Inferior parietal cortex (tissue), 1 donor: ENCODE data around the gene PAK2.
A peak's percentile ranks its signal among the peaks of the same experiment; 100 is the strongest.
"Not testable (repeated sequence)": the region's sequence is repeated elsewhere in the genome, so short reads cannot be mapped to it uniquely, and the experiment has no call there.

Experiments used
- DNase-seq: peaks from one replicate; pipeline ENCODE4 v3.0.0-alpha.2; 2016; ENCODE audit errors: extremely low spot score

Gene PAK2

GRCh38 chr3:196843435-196844110, 103.9 kb downstream of the PAK2 start:
- no peak for DNase-seq

DNA sequence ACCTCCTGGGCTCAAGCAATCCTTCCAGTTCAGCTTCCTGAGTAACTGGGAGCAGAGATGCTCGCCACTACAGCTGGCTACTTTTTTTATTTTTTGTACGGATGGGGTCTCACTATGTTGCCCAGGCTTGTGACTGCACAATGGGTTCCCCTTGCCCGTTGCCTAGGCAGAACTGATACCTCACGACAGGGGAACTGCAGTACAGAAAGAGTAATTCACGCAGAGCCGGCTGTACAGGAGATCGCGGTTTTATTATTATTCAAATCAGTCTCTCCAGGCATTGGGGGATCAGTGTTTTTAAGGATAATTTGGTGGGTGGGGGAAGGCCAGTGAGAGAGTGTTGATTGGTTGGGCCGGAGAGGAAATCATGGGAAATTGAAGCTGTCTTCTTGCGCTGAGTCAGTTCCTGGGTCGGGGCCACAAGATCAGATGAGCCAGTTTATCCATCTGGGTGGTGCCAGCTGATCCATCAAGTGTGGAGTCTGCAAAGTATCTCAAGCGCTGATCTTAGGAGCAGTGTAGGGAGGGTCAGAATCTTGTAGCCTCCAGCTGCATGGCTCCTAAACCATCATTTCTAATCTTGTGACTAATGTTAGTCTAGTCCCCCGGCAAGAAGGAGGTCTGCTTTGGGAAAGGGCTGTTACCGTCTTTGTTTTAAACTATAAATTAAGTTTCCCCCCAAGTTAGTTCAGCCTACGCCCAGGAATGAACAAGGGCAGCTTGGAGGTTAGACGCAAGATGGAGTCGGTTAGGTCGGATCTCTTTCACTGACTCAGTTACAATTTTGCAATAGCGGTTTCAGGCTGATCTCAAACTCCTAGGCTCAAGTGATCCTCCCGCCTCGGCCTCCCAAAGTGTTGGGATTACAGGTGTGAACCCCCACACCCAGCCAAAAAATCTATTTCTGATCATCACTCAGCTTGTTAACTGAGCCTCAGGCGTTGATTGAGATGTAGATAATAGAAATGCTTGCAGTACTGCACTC, 104.9 kb downstream of the PAK2 start:
- DNase-seq, result not testable (repeated sequence)

GRCh38 chr3:196848375-196848774, 108.7 kb downstream of the PAK2 start:
- not testable (repeated sequence) for DNase-seq

- DNase-seq, result no peak
These were observed 109.6 kb downstream of the PAK2 start for GRCh38 chr3:196849180-196849741.

DNA sequence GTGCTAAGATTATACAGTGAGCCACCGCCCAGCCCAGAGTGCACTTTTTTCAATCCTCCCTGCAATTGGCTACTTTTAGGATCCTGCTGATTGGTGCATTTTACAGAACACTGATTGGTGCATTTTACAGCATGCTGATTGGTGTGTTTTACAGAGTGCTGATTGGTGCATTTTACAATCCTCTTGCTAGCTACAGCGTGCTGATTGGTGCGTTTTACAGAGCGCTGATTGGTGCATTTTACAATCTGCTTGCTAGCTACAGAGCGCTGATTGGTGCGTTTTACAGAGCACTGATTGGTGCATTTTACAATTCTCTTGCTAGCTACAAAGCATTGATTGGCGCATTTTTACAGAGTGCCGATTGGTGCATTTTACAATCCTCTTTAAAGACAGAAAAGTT, 123.3 kb downstream of the PAK2 start:
- DNase-seq, result not testable (repeated sequence)

DNA sequence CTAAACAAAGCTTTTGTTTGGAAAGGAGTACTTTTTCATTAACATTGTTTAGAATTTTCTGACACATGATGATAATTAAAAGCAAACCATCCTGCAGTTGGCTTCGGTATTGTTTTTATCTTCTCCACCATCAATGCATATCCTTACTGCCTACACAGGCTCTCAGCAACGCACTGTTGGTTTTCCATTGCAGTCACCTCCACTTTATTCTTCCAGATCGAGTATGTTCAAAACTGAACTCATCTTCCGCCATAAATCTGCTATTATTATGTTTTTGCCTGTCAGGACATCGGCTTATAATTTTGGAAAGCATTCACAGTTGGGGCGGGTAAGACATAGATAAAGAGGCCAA, 127.5 kb downstream of the PAK2 start:
- DNase-seq, result no peak

DNA sequence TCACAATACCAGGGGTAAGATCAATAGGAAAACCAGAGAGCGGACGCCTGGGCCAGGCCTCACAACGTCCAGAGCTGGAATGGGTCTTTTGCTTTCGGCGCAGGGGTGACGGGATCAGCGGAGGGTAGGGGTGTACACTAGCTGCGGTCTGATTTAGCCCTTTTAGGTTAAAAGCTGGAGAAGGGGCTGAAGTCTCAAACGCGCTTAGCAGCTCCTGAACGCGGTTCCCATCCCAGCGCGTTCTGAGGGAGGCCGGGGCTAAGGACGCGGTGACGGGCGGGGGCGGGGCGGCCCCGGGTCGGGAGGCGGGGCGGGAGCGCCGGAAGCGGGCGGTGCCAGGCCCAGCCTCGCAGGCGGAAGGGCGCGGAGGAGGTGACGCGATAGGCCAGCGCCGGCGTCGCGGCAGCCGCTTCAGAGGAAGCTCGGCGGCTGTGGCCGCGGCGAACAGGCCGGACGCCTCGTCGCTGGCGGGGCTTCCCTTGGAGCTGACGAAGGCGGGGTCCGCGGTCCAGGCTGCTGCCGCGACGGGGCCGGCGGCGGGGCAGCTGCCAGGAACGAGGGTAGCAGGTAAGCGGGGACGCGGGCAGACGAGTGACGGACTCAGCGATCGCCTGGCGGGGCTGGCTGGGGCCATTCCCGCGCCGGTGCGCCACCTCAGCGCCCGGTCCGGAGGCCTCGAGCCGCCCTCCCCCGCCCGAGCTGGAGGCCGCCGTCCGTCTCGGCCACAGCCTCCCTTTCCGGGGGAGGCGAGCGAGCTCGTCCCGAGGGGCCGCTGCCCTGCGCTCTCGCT, 128.0 kb downstream of the PAK2 start, which contains the start of gene SENP5:
SENP5 (plus strand) TSS at position 414 of the 790 bp plus-strand sequence. CDS start 17,262 bp downstream, outside the sequence.
- peak; percentile 91 for DNase-seq

GRCh38 chr3:196868297-196868661, 128.6 kb downstream of the PAK2 start:
- no peak for DNase-seq

DNA sequence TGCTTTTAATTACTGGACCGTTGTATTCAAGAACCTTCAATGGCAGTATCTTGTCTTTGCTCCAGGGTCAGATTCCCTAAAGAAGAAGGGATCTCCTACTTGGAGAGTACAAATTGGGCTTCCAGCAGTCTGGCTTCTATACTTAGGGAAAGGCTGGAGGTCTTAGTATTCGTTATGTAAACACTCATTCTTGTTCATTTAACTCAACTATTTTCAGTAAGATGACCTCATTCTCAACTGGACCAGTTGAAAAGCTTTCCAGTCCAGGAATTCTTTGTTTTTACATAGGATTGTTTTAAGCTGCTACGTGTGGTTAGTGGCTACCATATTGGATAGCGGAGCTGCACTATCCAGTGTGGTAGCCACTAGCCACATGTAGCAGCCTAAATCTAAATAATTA, 132.7 kb downstream of the PAK2 start:
- DNase-seq, result no peak

DNA sequence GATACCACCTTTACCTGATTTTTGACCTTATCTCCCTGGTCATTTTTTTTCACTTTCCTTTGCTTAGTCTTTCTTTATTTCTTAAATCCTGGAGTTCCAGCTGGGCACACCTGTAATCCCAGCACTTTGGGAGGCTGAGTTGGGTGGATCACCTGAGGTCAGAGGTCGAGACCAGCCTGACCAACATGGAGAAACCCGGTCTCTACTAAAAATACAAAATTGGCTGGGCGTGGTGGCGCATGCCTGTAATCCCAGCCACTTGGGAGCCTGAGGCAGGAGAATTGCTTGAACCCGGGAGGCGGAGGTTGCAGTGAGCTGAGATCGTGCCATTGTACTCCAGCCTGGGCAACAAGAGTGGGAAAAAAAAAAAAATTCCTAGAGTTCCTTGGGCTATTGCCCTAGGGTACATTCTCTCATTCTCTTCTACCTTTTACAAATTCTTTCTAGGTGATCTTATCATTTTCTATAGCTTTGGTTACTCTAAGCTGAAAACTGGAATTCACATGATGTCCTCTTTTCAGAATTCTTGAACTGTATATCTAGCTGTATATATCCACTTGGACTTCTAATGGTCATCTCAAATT, 134.9 kb downstream of the PAK2 start:
- DNase-seq, result not testable (repeated sequence)

- no peak for DNase-seq
These were observed 135.6 kb downstream of the PAK2 start for GRCh38 chr3:196875258-196875657.
